ENCODE measurements around the gene MS4A13.
"Not testable (repeated sequence)": the region's sequence is repeated elsewhere in the genome, so short reads cannot be mapped to it uniquely, and the experiment has no call there.

Gene MS4A13

DNA sequence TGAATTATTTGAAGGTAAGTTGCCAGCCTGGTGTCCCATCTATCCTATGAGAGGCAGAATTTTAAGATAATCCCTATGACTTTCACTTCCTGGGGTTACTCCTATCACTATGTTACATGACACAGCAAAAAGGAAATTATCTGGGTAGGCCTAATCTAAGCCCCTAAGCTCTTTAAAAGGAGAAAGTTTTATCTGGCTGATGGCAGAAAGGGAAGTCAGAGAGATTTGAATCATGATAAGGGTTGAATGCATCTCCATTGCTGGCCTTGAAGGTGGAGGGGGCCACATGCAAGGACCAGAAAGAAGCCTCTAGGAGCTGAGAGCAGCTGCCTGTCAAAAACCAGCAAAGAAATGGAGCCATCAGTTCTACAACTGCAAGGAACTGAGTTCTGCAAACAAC lies 23.4 kb downstream of the MS4A13 start:
- H3K9ac ChIP-seq (ENCODE audit: low read depth, low read length); H3K36me3 ChIP-seq (ENCODE audit: control insufficient read depth, insufficient read depth, low read length); H3K4me3 ChIP-seq (ENCODE audit: low read depth, low read length); H3K27me3 ChIP-seq (ENCODE audit: control insufficient read depth, insufficient read depth, low read length); H3K4me1 ChIP-seq (ENCODE audit: control insufficient read depth, insufficient read depth, low read length); H3K9me3 ChIP-seq (ENCODE audit: control insufficient read depth, insufficient read depth, low read length): not testable (repeated sequence)

- H3K9me3 ChIP-seq (ENCODE audit: control insufficient read depth, insufficient read depth, low read length) = no peaks in the 10 kb centered on the region
- H3K9ac ChIP-seq (ENCODE audit: low read depth, low read length) = no peak overlapping the region
- no peaks in the 10 kb centered on the region for H3K27me3 ChIP-seq (ENCODE audit: control insufficient read depth, insufficient read depth, low read length)
- H3K36me3 ChIP-seq (ENCODE audit: control insufficient read depth, insufficient read depth, low read length) = no peaks in the 10 kb centered on the region
- no peak overlapping the region for H3K4me3 ChIP-seq (ENCODE audit: low read depth, low read length)
- no peaks in the 10 kb centered on the region for H3K4me1 ChIP-seq (ENCODE audit: control insufficient read depth, insufficient read depth, low read length)
These were observed 28.9 kb downstream of the MS4A13 start for GRCh38 chr11:60544077-60544476.

DNA sequence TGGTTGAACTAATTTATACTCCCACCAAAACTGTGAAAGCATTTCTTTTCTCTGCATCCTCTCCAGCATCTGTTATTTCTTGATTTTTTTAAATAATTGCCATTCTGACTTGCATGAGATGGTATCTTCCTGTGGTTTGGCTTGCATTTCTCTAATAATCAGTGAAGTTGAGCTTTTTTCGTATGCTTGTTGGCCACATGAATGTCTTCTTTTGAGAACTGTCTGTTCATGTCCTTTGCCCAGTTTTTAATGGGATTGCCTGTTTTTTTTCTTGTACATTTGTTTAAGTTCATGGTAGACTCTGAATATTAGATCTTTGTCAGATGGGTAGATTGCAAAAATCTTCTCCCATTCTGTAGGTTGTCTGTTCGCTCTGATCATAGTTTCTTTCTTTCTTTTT lies 46.1 kb downstream of the MS4A13 start:
- Histone ChIP-seq H3K9ac (ENCODE audit: low read depth, low read length) (no peak overlapping the region), H3K4me1 (ENCODE audit: control insufficient read depth, insufficient read depth, low read length) (no peaks in the 10 kb centered on the region), H3K36me3 (ENCODE audit: control insufficient read depth, insufficient read depth, low read length) (no peaks in the 10 kb centered on the region), H3K4me3 (ENCODE audit: low read depth, low read length) (no peak overlapping the region), H3K9me3 (ENCODE audit: control insufficient read depth, insufficient read depth, low read length) (no peaks in the 10 kb centered on the region), H3K27me3 (ENCODE audit: control insufficient read depth, insufficient read depth, low read length) (no peaks in the 10 kb centered on the region)

GRCh38 chr11:60563553-60564235 lies 48.5 kb downstream of the MS4A13 start:
- Histone ChIP-seq H3K4me1 (ENCODE audit: control insufficient read depth, insufficient read depth, low read length) (no peaks in the 10 kb centered on the region), H3K27me3 (ENCODE audit: control insufficient read depth, insufficient read depth, low read length) (no peaks in the 10 kb centered on the region), H3K9ac (ENCODE audit: low read depth, low read length) (no peak overlapping the region), H3K4me3 (ENCODE audit: low read depth, low read length) (no peak overlapping the region), H3K36me3 (ENCODE audit: control insufficient read depth, insufficient read depth, low read length) (no peaks in the 10 kb centered on the region), H3K9me3 (ENCODE audit: control insufficient read depth, insufficient read depth, low read length) (no peaks in the 10 kb centered on the region)

- Histone ChIP-seq H3K4me3 (ENCODE audit: low read depth, low read length) (no peak overlapping the region), H3K36me3 (ENCODE audit: control insufficient read depth, insufficient read depth, low read length) (no peaks in the 10 kb centered on the region), H3K27me3 (ENCODE audit: control insufficient read depth, insufficient read depth, low read length) (no peaks in the 10 kb centered on the region), H3K9me3 (ENCODE audit: control insufficient read depth, insufficient read depth, low read length) (no peaks in the 10 kb centered on the region), H3K9ac (ENCODE audit: low read depth, low read length) (no peak overlapping the region), H3K4me1 (ENCODE audit: control insufficient read depth, insufficient read depth, low read length) (no peaks in the 10 kb centered on the region)
These were observed 51.6 kb downstream of the MS4A13 start for GRCh38 chr11:60566776-60567175.

- Histone ChIP-seq H3K9me3 (ENCODE audit: control insufficient read depth, insufficient read depth, low read length) (no peaks in the 10 kb centered on the region), H3K9ac (ENCODE audit: low read depth, low read length) (no peak overlapping the region), H3K27me3 (ENCODE audit: control insufficient read depth, insufficient read depth, low read length) (no peaks in the 10 kb centered on the region), H3K36me3 (ENCODE audit: control insufficient read depth, insufficient read depth, low read length) (no peaks in the 10 kb centered on the region), H3K4me1 (ENCODE audit: control insufficient read depth, insufficient read depth, low read length) (no peaks in the 10 kb centered on the region), H3K4me3 (ENCODE audit: low read depth, low read length) (no peak overlapping the region)
These were observed 55.8 kb downstream of the MS4A13 start for GRCh38 chr11:60570970-60571369.

DNA sequence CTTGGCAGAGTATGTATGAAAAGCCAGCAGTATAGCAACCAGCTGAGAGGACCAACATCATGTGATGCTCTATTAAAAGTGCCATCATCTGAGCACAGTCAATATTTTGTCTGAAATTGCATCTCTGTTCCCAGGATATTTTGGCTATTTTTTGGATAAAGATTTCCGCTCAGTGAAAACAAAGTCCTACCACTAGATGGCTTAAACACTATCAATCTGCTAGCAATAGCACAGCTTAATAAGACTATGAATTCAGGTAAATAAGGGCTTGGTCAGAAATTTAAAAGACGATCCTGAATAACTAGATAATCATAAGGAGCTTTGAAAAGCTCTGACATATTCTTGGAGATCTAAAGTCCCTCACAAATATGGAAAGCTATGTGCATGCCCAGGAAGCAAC lies 74.4 kb downstream of the MS4A13 start:
- Histone ChIP-seq H3K36me3 (ENCODE audit: control insufficient read depth, insufficient read depth, low read length) (no peaks in the 10 kb centered on the region), H3K4me1 (ENCODE audit: control insufficient read depth, insufficient read depth, low read length) (no peaks in the 10 kb centered on the region), H3K9me3 (ENCODE audit: control insufficient read depth, insufficient read depth, low read length) (no peaks in the 10 kb centered on the region), H3K27me3 (ENCODE audit: control insufficient read depth, insufficient read depth, low read length) (no peaks in the 10 kb centered on the region), H3K9ac (ENCODE audit: low read depth, low read length) (no peak overlapping the region), H3K4me3 (ENCODE audit: low read depth, low read length) (no peak overlapping the region)

Measured in iPS-15b (cell line).